Panc1 (cell line): ENCODE measurements around the gene C20orf204.

Experiments
- CTCF ChIP-seq: fragments of 450-650 bp; IDR thresholded peaks from 2 replicates; pipeline ENCODE4 v1.5.1; 2017; ENCODE audit warnings: mild to moderate bottlenecking
- REST ChIP-seq, 2 experiments: IDR thresholded peaks; 2 replicates each; pipeline ENCODE4 v1.6.1; 2011 to 2012; ENCODE audit warnings: low read depth in 2 of 2, control low read depth in 1 of 2, low read length in 1 of 2, mild to moderate bottlenecking in 1 of 2, moderate library complexity in 1 of 2; ENCODE audit not compliant: insufficient read depth in 1 of 2

- TF ChIP-seq CTCF = no peak
- TF ChIP-seq REST (IDR thresholded peaks at IDR 0.05; ENCODE audit: insufficient read depth in 1 of 2, low read depth in 2 of 2, low read length in 1 of 2) = no peak
Measured at GRCh38 chr20:64051561-64052325, 15.8 kb downstream of the C20orf204 start.
